Progenitor cell of endocrine pancreas (in vitro differentiated cells): Measurements from ENCODE around the gene INS. TPM values are rescaled to one million over a fixed set of nuclear protein-coding genes. Genes with fewer than 3 reads are reported as not detected.

Experiments used
- DNase-seq: peaks from one replicate; pipeline ENCODE4 v3.0.0; 2021; ENCODE audit warnings: low spot score; ENCODE audit not compliant: unreplicated experiment
- H3K27ac Mint-ChIP-seq: 2 replicates; pipeline ENCODE4 v1.8.0; 2021; ENCODE audit warnings: mild to moderate bottlenecking, moderate library complexity, mixed read lengths
- H3K27me3 Mint-ChIP-seq: 2 replicates; pipeline ENCODE4 v1.8.0; 2021; ENCODE audit warnings: mixed read lengths
- H3K36me3 Mint-ChIP-seq: 2 replicates; pipeline ENCODE4 v1.8.0; 2022; ENCODE audit warnings: mixed read lengths; ENCODE audit not compliant: insufficient read depth
- H3K4me1 Mint-ChIP-seq: 2 replicates; pipeline ENCODE4 v1.8.0; 2021; ENCODE audit warnings: low read depth, mixed read lengths
- H3K4me3 Mint-ChIP-seq: 2 replicates; pipeline ENCODE4 v1.8.0; 2021; ENCODE audit warnings: low read depth, mild to moderate bottlenecking, moderate library complexity, mixed read lengths
- H3K9me3 Mint-ChIP-seq: 2 replicates; pipeline ENCODE4 v1.8.0; 2021; ENCODE audit warnings: low read depth, mixed read lengths
- total RNA-seq: library from RNA; stranded (reverse); gene quantifications from 2 replicates; pipeline ENCODE4 v1.2.1, GENCODE V29; 2021
- TF ChIP-seq, protein P1 (sequence below): fragments of 200-600 bp; sonication (generic); IDR thresholded peaks from one replicate; pipeline ENCODE4 v1.5.0; 2021; ENCODE audit warnings: antibody characterized with exemption, mild to moderate bottlenecking; ENCODE audit not compliant: unreplicated experiment

Gene INS
- total RNA-seq, 1 donor from 2014 or later, result 75.2 TPM

DNA sequence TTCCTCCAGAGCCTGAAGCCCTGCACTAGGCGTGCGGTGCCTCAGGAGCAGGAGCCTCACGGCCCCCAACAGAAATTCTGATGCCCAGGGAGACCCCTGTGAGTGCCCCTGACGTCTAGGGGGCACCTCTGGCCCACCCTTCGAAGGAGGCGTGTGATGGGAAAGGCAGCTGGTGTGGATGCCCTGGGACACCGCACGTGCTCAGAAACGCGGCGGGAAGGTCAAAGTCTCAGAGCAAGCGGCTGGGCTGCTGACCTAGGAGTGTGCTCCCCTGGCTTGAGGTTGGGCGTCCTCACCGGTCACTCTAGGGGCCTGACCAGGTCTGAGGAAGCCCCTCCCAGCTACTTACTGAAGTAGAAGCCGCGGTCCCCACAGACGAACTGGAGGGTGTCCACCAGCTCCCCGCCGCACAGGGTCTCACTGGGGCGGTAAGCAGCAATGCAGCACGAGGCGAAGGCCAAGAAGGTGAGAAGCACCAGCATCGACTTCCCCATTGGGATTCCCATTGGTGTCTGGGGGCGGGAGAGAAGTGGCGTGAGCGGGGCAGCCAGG is 25.9 kb downstream of the INS start:
- H3K4me1 Mint-ChIP-seq, result peaks cover 5% of the 10 kb centered on the region
- DNase-seq, result no peak
- no peaks in the 10 kb centered on the region for H3K9me3 Mint-ChIP-seq
- peak overlapping the region; percentile 94 for H3K27ac Mint-ChIP-seq
- TF ChIP-seq, protein P1, sequence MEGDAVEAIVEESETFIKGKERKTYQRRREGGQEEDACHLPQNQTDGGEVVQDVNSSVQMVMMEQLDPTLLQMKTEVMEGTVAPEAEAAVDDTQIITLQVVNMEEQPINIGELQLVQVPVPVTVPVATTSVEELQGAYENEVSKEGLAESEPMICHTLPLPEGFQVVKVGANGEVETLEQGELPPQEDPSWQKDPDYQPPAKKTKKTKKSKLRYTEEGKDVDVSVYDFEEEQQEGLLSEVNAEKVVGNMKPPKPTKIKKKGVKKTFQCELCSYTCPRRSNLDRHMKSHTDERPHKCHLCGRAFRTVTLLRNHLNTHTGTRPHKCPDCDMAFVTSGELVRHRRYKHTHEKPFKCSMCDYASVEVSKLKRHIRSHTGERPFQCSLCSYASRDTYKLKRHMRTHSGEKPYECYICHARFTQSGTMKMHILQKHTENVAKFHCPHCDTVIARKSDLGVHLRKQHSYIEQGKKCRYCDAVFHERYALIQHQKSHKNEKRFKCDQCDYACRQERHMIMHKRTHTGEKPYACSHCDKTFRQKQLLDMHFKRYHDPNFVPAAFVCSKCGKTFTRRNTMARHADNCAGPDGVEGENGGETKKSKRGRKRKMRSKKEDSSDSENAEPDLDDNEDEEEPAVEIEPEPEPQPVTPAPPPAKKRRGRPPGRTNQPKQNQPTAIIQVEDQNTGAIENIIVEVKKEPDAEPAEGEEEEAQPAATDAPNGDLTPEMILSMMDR, result no peak
- H3K36me3 Mint-ChIP-seq, result peaks cover 19% of the 10 kb centered on the region
- H3K4me3 Mint-ChIP-seq, result peak overlapping the region; percentile 84
- peaks cover 27% of the 10 kb centered on the region for H3K27me3 Mint-ChIP-seq

DNA sequence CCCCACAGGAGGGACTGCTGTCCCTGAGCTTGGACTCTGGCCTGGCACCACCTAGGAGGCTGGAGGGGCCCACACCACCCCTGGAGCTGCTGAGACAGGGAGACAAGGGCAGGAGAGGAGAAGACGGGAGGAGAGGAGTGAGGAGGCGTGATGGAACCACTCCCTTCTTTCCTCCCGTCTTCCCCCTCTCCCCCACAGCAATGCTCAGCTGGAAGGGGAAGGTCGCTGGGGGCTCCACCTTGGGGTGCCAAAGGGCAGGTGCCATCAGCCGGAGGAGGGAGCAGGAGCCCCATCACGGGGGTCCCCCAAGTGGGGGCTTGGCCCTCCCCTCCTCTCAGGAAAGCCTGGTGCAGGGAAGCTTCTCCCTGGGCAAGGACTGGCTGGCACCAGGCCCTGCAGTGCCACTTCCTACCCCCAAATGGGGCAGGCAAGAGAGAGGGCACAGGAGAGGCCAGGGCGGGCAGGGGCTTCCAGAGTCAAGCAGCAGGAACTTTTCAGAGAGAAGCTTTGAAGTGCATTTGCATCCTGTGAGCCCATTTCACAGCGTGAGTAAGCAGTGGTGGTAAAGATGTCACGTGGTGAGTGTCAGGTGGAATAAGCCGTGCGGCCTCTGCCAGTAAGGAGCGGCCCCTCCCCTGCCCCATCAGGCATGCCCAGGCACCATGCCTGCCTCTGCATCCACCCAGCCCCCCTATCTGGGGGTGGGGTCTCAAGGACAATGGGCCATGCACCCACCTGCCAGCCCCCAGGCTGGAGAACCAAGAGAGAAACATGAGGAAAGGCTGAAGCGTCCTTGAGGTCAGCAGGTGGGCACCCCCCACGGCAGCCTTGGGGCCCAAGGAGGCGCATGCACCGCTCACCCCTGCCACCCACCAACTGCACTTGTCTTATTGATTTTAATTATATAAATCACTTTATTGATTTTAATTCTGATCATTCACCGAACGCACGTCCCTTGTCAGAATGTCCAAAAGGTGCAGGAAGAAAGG is 26.7 kb downstream of the INS start:
- H3K27me3 Mint-ChIP-seq, result peaks cover 27% of the 10 kb centered on the region
- no peak for DNase-seq
- peaks cover 19% of the 10 kb centered on the region for H3K36me3 Mint-ChIP-seq
- no peaks in the 10 kb centered on the region for H3K9me3 Mint-ChIP-seq
- H3K27ac Mint-ChIP-seq, result no peak overlapping the region
- H3K4me1 Mint-ChIP-seq, result peaks cover 5% of the 10 kb centered on the region
- H3K4me3 Mint-ChIP-seq, result peak overlapping the region; percentile 84
- TF ChIP-seq, protein P1, result no peak

DNA sequence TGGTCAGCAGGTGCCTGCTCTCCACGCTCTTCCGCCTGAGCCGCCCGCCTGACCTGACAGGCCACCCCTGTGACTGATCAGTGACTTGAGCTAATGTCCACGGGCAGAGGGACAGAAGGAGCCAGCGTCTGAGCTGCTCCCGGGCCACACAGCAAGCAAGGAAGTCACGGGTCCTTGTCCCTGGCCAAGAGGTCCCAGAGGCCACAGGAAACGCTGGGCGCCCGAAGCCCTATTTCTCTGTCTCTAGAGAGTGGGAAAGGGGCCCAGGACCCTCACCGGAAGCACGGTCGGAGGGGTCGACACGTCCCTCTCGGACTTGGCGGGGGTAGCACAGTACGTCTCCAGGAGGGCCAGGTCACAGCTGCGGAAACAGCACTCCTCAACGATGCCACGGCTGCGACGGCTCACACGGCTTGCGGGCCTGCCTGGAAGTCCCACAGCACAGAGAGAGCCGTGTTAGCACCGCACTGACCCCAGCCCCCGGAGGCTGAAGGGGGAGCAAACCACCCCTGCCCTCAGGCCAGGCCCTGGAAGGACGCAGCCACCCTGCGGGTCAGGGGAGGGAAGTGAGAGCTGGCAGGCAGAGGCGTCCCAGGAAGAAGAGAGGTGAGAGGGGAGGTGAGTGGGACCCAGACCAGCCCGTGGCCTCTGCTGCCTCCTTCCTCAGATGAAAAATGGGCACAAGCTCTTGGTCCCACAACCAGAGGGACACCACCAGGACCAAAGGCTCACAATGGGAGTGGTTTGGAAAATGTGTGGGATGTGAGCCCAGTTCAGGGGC is 27.6 kb downstream of the INS start:
- DNase-seq, result no peak
- H3K36me3 Mint-ChIP-seq, result peaks cover 19% of the 10 kb centered on the region
- H3K27me3 Mint-ChIP-seq, result peaks cover 27% of the 10 kb centered on the region
- H3K27ac Mint-ChIP-seq, result peak overlapping the region; percentile 74
- TF ChIP-seq, protein P1, result no peak
- H3K4me1 Mint-ChIP-seq, result peaks cover 5% of the 10 kb centered on the region
- no peaks in the 10 kb centered on the region for H3K9me3 Mint-ChIP-seq
- H3K4me3 Mint-ChIP-seq, result peak overlapping the region; percentile 58

GRCh38 chr11:2132874-2133240 is 28.2 kb downstream of the INS start:
- no peak for DNase-seq
- Mint-ChIP-seq H3K4me1 (peaks cover 5% of the 10 kb centered on the region), H3K27me3 (peaks cover 27% of the 10 kb centered on the region), H3K9me3 (no peaks in the 10 kb centered on the region), H3K36me3 (peaks cover 19% of the 10 kb centered on the region), H3K27ac (peak overlapping the region; percentile 74), H3K4me3 (no peak overlapping the region)
- TF ChIP-seq, protein P1, result no peak

DNA sequence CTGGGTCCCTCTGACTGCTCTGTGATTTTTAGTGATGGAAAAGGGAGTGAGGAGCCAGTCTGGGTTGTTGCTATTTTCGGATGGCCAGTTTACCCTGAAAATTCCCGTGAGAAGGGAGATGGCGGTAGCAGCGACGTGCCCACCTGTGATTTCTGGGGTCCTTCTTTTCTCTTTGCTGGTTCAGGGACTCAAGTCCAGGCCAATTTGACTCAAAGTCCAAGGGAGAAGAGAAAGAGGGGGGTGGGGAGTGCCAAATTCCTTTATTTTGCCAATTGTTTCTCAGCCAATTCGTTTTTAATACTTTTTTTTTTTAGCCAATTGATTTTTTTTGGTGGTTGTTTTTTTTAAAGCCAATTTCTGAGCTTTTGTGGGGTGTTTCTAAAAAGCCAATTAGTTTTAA is 28.8 kb downstream of the INS start:
- TF ChIP-seq, protein P1, result no peak
- peaks cover 5% of the 10 kb centered on the region for H3K4me1 Mint-ChIP-seq
- H3K36me3 Mint-ChIP-seq, result peaks cover 19% of the 10 kb centered on the region
- H3K27me3 Mint-ChIP-seq, result peaks cover 27% of the 10 kb centered on the region
- no peak for DNase-seq
- H3K9me3 Mint-ChIP-seq, result no peaks in the 10 kb centered on the region
- peak overlapping the region; percentile 5 for H3K4me3 Mint-ChIP-seq
- H3K27ac Mint-ChIP-seq, result peak overlapping the region; percentile 70
